Lung microvascular endothelial cell (primary cell): ENCODE measurements around the gene SRD5A1. TPM values are rescaled to one million over a fixed set of nuclear protein-coding genes. Genes with fewer than 3 reads are reported as not detected.

Experiments
- DNase-seq, 2 donors: peaks; one replicate each; pipeline versions ENCODE4 v3.0.0 to v3.0.0-alpha.2; 2010; ENCODE audit warnings: low read depth in 2 of 2
- total RNA-seq: library from RNA; depleted of rRNA; stranded (reverse); fragments of >200 nt; gene quantifications from 2 replicates; pipeline ENCODE4 v1.2.1, GENCODE V29; 2014

Gene SRD5A1, protein sequence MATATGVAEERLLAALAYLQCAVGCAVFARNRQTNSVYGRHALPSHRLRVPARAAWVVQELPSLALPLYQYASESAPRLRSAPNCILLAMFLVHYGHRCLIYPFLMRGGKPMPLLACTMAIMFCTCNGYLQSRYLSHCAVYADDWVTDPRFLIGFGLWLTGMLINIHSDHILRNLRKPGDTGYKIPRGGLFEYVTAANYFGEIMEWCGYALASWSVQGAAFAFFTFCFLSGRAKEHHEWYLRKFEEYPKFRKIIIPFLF
- 3.6 and 4.6 TPM in 2 replicates for total RNA-seq

DNA sequence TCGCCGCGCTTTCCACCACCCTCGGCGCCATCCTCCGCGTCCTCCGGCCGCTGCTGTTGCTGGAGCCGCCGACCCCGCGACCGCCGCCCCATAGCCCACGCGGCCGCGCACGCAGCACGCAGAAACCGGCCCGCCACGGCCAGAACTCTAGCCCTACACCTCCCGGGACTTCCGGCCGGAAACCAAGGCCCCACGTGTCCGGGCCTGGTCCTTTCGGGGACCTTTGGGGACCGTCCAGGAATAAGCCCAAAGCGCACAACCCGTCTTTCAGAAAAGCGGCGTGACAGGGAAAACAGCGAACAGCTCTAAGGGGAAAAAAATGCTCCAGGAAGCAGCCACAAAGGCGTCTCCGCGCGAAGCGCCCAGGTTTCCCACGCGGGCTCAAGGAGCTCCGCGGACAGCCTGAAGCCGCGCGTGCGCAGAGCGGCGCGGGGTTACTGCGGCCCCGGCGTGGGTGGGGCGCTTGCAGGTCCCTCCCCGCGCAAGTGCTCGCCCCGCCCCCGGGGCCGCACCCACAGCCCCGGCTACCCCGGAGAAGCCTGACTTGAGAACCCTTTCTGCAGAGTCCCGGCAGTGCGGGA is at the start of gene SRD5A1, which contains the start of gene NSUN2:
Gene SRD5A1, plus strand, starts transcription at position 553 of the 581 bp plus-strand sequence. CDS start 137 bp downstream, outside the sequence.
Gene NSUN2, minus strand, starts transcription at position 157 of the 581 bp plus-strand sequence. Its CDS starts 65 bp downstream, at position 92.
- DNase-seq, result peak; percentile 93

DNA sequence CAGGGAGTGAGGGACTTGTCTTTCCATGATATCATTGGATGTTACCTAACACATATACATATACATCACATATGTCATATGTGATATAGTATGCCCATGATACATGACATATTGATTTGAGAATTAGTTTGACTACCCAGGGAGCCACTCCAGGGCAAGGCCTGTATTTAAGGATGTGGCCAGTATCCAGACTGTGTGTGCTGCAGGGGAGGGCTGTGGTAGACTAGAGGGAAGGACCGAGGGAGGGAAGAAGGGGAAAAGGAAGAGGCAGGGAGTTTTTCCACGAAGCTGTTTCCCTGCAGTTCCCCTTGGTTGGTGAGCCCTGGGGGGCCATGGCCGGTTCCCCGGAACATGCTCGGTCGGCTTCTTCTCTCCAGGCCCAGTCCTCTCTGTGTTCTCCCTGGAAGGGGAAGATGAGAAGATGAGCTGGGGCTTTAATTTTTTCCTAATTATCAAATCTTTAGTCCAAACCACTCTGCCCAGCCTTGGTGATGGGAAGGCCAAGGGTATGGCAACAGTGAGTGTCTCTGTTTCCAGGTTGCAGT is 49.1 kb upstream of the SRD5A1 start:
- no peak for DNase-seq

DNA sequence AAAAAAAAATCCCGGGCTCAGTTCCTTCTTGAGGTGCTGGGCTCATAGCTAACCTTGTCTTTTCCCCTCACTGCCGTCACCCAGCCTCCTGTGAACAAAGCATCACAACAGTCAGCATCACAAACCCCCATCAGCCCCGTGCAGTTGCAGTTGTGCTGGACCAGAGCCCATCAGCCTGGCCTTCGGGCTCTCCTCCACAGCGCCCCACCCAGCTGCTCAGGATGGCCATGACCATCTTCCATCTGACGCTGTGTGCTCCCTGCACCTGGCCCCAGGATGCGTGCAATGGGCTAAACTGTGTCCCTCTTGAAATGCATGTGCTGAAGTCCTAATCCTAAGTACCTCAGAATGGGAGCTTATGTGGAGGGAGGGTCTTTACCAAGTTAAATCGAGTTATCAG is 48.5 kb upstream of the SRD5A1 start:
- no peak for DNase-seq

DNA sequence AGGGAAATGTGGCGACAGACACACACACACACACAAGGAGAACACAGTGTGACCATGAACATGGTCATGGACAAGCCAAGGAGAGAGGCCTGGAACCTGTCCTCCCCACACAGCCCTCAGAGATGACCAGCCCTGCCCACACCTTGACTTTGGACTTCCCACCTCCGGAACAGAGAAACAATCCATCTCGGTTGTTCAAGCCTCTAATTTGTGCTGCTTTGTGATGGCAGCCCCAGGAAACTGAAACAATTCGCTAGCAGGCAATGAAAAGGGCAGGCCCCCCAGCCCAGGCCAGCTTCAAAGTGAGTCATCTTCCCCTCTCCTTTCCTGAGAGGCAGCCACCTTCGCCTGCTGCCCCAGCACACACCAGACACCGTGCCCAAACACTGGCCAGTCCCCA is 48.1 kb upstream of the SRD5A1 start:
- DNase-seq, result peak; percentile 10 to 38

DNA sequence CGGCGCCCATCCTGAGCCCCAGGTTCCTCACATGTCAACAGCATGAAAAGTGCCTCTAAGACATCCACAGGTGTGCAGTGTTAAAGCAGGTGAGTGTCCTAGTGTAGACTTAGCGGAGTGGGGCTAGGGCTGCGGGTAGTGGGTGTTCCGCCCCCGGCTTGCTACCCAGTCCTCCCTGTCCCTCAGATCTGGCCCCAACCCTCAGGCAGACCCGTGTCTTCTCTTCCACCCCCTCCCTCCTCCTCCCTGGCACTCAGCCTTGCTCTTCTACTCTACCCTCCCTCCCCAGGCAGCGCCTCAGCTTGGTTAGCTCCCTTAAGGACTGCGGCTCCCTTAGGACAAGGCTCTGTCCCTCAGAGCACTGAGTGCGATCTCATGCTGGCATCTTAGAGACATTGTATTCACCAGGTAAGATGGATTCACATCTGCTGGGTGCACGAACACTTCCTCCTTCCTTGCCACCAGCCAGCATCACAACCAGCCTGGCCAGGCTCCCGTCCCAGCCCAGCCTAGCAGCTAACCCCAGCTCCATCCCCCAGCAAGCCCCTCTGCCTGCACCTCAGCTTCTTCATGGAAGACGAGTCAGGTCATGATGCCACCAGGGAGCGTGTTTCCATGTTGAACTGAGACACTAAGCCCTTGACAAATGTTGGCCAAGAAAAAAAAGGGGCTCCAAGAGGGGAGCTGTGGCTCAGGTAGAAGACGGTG is 47.1 kb upstream of the SRD5A1 start:
- no peak for DNase-seq

DNA sequence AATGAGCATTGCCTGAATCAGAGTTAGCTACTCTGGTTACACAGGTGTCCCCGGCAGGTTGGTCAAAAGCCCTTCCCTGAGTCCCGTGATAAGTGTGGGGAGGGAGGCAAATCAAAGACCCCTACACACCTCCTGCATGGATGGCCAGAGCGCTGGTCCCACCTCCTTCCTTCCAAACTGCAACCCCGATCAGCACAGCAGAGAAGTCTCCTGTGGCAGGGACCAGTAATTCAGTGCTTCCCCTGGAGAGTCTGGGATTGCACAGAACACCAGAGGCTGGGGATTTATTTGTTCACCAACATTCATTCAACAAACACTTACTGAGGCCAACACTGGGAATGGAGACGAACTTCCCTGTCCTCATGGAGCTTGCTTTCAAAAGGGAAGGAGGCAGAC is 46.6 kb upstream of the SRD5A1 start:
- no peak for DNase-seq

DNA sequence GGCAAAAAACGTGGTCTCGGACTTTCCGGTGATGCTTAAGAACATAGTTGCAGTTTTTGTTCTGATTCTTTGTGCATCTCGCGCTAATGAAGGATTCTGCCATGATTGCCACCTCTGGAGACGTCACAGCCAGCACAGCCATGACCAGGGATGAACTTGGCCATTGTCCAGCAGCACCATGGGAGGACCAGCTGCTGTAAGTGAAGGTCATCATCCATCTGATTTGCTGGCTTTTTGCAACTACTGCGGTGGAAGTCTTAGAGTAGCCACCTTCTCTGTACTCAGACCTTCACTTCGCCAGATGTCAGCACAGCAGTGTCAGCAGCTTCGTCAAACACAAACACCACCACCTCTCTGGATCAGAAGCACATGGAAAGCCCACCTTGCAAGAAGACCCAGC is 46.1 kb upstream of the SRD5A1 start:
- DNase-seq, result no peak

DNA sequence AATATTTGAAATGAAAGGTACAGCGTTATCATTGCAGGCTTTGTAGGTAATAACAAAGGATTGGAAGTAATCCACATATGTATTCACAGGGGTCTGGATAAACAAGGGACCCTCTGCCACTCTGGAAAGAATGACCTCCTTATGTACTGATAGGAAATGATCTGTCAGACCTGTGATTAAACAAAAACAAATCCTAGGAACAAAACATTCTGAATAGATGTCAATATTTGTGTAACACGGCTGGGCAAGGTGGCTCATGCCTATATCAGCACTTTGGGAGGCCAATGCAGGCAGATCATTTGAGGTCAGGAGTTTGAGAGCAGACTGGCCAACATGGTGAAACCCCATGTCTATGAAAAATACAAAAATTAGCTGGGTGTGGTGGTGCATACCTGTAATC is 42.7 kb upstream of the SRD5A1 start:
- no peak for DNase-seq

DNA sequence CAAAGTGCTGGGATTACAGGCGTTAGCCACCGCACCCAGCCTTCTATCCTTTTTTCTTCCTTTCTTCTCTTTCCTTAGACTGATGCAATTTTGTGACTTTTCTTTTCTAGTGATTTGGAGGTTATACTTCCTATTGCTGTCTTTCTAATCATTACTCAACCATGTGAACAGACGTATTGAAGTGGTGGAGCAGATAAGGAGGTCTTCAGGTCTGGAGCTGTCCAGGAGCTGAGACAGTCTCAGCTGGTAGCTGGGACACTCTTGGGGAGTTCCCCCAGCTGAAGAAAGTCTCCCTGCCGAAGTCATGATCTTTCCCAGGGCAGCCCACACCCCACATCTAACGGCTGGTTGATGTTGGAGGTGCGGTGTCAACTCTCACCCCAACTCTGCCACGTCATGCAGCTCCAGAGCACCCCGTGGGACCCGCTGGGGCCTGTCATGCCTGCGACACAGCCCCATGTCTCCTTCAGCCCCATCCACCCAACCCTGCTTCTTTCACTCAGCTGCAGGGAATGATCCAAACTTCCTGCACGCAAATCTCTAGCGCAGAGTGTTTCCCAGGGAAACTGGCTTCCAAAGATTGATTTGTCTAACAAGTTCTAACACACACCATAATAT is 41.5 kb upstream of the SRD5A1 start:
- DNase-seq, result no peak

DNA sequence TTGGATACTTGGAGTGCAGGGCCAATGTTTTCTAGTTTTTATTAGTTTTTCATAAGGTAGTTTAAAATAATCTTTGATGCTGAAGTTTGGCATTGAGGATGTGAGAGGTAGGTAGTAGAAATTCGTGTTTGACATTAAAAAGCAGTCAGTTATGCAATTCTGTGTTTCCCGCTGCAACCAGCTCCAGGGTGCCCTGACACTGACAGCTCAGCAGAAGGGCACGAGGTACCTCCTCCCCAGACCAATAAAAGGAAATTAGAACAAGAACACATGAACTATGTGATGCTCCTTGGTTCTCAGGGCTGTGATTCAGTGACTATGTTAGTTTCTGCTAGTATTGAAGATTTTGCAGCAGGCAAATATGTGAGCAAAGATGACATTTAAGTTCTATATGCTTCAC is 40.6 kb upstream of the SRD5A1 start:
- no peak for DNase-seq

DNA sequence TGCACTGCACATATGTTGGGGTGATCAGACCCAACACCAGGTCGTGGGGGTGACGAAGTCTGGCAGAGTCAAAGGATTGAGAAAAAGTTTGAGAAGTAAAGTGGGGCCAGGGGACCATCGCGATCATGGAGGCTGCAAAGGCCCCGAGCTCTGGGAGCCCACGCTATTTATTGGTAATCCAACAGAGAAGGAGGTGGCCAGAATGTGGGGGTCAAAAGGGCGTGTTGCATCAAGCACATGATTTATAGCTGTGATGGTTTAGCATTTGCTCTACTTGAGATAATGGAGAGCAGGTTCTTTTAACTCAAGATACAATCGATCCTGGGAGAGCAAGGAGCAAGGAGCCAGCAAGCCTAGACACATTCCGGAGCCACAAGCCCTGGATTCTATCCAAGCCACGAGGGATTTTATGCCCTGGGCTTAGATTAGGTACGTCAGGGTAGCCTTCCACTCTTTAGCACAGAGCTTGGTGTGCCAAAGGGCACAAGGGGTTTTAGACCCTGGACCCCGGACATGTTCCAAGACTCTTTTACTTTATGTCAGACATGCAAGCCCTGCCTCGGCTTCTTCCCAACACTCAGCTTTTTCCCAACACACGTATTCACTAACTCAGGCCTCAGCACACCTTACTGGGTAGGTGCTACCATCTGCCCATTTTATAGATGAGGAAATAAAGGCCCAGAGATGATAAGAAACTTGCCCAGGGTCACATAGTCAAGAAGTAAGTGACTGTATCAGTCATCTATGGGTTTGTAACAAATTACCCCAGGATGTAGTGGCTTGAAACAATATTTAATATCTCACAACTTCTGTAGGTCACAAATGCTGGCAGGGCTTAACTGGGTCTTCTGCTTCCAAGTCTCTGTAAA is 39.9 kb upstream of the SRD5A1 start:
- DNase-seq, result no peak

DNA sequence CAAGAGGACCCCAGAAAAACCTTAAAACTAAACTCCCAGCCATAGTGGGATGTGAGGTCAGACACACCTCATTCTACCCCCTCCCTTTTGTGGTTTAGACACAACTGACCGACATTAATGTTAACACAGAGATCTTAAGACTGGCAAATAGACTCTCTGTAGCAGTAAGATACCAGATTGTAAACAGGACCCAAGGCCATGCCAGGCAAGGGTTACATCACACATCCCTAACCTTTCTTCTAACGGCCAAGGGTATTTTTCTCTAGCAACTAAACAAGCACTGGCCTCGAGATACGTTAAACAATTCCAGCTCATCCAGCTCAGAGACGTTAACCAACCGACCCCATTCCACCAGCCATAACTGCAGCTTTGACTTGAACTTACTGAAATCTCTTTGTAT is 39.2 kb upstream of the SRD5A1 start:
- no peak for DNase-seq

DNA sequence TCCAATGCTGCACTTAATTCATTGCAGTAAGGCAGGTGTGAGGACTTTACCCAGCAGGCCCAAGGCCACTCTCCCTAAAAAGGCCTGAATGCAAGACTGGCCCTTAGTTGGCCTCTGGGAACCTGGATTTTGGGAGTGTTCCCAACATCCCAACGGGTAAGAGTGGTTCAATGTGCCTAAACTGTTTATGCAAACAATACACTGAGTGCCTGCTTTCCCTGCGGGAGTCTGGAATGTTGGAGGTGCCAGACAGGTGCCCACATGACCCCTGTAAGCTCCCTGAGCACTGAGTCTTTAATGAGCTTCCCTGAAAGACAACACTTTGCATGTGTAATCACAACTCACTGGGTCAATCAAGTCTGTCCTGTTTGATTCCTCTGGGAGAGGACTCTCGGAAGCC is 37.8 kb upstream of the SRD5A1 start:
- no peak for DNase-seq

DNA sequence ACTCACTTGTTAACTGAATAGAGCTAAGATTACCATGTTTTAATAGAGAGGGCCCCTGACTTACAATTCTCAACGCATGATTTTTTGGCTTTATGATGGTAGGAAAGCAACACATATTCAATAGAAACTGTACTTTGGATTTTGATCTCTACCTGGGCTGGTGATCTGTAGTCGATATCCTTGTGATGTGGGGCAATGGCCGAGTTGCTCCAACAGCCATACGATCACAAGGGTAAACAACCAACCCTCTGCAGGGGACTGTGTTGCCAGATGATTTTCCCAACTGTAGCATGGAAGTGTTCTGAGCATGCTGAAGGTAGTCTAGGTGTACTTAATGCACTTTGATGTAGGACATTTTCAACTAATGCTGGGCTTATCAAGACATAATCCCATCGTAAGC is 36.9 kb upstream of the SRD5A1 start:
- no peak for DNase-seq

DNA sequence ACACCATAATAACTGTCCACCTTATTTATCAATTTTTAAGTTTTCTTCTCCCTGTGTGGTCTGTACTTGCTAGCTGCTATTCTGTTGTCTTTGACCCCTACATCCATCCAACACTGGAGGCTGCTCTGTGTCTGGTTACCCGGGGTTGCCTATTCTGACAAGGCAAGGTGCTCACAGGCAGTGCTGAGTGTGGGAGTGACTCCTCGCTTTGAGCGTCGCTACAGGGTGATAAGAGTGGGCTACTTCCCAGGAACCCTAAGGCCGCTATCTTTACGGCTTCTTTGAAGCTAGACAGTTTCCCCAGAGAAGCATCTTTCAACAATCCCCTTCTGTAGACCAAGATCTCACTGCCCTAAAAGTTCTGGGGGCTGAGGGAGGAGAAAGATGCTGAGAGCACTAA is 35.7 kb upstream of the SRD5A1 start:
- no peak for DNase-seq

DNA sequence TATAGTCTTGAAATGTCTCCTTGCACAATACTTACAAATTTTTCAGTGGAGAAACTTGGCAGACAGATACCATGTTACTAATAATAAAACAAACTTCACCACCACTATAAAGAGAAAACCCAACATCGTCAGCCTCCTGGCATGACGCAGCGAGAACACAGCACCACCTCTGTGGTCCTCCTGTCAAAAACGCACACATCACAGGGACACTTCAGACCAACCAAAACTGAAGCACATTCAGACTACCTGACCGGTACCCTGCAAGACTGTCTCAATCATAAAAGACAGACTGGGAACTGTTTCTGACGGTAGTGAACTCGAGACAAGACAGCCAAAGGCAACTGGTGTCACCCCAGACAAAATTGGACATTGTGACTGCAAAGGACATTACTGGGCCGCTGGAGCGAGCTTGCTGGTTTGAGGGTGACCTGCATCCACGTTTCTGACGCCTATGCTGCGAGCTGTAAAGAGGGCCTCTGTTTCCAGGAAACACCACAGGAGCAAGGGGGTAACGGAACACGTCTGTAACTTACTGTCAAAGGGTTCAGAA is 34.8 kb upstream of the SRD5A1 start:
- no peak for DNase-seq

DNA sequence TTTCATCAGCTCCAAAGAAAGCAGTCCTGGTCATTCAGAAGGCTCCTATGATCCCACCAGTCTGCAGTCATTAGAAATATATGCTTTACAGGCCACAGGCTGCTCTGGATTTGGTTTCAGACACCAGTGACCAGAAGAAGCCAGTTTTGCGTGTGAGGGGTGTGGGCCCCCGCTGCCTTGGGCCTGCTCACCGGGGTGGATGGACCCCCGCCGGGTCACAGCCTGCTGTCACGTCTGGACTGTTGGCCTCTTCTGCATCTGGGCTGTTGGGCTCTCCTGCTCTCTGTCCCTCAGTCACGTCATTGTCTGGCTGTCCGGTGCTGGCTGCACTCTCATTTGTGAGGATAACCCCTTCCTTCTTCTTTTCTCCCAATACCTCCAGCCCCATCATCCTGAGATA is 33.5 kb upstream of the SRD5A1 start:
- DNase-seq, result no peak

DNA sequence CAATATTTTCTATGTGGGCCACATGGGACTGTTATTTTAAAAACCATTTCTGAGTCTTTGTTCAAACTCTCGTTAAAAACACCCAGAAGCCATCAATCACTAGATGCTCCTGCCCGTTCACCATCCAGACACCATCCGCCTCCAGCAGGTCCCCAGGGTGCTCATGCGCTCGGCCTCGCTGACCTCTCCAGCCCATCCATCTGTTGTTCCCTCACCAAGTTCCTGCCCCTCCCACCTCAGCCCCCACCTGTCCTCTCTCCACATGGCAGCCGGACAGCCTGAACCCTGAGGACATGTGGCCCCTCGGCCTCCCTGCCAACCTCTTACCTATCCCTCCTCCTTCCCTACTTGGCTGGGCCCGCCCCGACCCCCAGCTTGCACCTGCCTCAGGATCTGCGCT is 32.0 kb upstream of the SRD5A1 start:
- DNase-seq, result no peak

DNA sequence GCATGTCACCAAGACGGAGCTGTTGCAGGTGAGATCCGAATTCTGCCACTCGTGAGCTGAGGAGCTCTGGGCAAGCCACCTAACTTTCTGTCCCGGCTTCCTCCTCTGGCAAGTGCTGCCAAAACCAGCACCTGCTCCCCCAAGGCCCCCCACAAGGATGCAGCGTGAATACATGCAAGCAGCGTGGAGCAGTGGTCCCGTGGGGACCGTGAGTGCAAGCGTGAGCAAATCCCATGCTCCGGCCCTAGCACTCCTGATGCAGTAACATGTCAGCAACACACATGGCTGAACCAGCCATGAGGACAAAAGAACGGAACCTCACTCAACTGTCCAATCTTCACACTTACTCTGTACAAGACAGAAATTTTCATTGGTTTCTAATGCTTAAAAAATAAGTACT is 31.4 kb upstream of the SRD5A1 start:
- DNase-seq, result no peak

DNA sequence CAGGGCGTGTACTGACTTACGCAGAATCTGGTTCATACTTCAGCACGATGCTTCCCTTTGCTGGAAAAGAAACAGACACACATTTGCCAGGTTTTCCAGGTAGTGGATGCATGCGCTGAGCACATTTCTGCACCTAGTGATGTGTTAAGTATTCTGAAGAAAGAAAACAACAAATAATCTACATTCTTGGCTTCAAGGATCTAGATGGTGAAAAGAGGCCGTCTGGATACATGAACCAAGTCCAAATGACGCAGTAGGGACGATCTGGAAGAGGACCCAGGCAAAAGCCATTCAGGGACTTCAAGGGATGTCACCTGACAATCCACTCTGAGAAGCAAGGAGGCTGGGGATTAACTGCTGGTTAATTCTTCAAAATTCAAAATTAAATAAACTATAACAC is 30.8 kb upstream of the SRD5A1 start:
- no peak for DNase-seq

DNA sequence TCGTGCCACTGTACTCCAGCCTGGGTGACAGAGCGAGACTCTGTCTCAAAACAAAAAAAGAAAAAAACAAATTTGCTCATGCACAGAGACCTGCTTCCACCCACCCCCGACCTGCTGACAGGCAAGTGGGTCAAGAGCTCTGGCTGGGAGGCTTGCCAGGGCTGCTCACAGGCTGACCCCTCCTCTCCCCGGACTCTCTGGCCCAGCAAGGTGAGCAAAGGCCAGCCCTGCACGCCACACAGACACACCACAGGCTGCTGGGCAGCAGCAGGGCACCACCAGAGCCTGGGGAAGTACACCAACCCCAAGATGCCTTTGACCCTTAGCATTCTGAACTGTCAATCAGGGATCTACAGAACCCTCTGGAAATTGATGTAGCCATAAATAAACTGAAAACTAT is 29.6 kb upstream of the SRD5A1 start:
- no peak for DNase-seq
